ENCODE data around the gene UPF3B. TPM values are rescaled to one million over a fixed set of nuclear protein-coding genes. Genes with fewer than 3 reads are reported as not detected.
A peak's percentile ranks its signal among the peaks of the same experiment; 100 is the strongest.

The UPF3B gene
- total RNA-seq, 1 experiment from 2014 or later, result 17.2 TPM

DNA sequence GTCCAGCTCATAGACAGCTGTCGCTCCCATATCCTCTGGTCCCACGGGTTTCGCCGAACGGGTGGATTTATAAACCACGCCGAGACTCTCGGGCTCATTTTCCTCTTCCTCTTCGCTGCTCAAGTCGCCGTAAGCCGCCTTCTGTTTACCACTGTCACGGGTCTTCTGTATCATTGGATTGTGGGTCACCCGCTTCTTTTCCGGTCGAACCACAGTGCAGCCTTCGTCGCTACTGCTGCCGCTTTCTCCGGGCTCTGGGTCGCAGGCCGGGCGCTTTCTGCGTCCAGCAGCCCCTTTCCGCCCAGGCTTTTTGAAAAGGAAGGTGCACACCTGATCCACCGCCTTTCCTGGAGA lies 18.5 kb upstream of the UPF3B start:
- Mint-ChIP-seq H3K27me3 (ENCODE audit: unreplicated experiment) (no peaks in the 10 kb centered on the region), H3K4me1 (ENCODE audit: low read depth, unreplicated experiment) (peaks cover 8% of the 10 kb centered on the region), H3K36me3 (ENCODE audit: insufficient read depth, unreplicated experiment) (peaks cover 41% of the 10 kb centered on the region), H3K9me3 (ENCODE audit: low read depth, unreplicated experiment) (no peaks in the 10 kb centered on the region), H3K4me3 (ENCODE audit: low read depth, unreplicated experiment) (peak overlapping the region; percentile 93), H3K27ac (ENCODE audit: unreplicated experiment) (peak overlapping the region; percentile 89)
- TSS peak; percentile 93 for BruUV-seq (replicated peaks)
- intact Hi-C loops (cut with micrococcal nuclease; ENCODE audit: unreplicated experiment), result no loop called here
- TF ChIP-seq, protein P1, sequence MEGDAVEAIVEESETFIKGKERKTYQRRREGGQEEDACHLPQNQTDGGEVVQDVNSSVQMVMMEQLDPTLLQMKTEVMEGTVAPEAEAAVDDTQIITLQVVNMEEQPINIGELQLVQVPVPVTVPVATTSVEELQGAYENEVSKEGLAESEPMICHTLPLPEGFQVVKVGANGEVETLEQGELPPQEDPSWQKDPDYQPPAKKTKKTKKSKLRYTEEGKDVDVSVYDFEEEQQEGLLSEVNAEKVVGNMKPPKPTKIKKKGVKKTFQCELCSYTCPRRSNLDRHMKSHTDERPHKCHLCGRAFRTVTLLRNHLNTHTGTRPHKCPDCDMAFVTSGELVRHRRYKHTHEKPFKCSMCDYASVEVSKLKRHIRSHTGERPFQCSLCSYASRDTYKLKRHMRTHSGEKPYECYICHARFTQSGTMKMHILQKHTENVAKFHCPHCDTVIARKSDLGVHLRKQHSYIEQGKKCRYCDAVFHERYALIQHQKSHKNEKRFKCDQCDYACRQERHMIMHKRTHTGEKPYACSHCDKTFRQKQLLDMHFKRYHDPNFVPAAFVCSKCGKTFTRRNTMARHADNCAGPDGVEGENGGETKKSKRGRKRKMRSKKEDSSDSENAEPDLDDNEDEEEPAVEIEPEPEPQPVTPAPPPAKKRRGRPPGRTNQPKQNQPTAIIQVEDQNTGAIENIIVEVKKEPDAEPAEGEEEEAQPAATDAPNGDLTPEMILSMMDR (IDR thresholded peaks at IDR 0.05; ENCODE audit: unreplicated experiment), result no peak
- no peak for DNase-seq
- CTCF ChIA-PET, result interaction anchor here (1.3 to 1.4 kb wide), 2 partner anchors 18 to 80 kb away, joined by 3 to 5 read pairs; partner anchors contain the start of genes RPL39 and UPF3B

DNA sequence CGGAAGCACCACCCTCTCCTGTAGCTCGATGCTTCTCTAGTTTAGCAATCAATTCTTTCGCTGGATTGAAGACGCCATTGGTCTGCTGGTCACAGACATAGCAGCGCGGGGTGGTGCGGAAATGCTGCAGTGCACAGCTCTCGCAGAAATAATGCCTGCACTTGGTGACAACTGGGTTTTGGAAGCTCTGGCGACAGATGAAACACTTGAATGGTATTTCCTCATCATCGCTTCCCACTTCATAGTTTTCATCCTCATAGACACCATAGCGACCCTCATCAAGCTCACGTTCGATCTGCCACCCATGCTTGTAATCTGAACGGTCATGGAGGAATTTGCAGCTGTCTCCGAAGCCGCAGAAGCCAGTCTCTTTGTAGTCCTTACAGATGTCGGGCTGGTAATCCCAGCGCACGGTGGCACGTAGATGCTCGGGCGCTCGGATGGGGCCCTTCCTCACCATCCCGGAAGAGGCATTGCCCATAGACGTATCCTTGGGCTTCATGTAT lies 17.9 kb upstream of the UPF3B start:
- peaks cover 36% of the 10 kb centered on the region for H3K36me3 Mint-ChIP-seq (ENCODE audit: insufficient read depth, unreplicated experiment)
- no peak for DNase-seq
- TF ChIP-seq, protein P1 (IDR thresholded peaks at IDR 0.05; ENCODE audit: unreplicated experiment), result no peak
- H3K9me3 Mint-ChIP-seq (ENCODE audit: low read depth, unreplicated experiment), result no peaks in the 10 kb centered on the region
- H3K27ac Mint-ChIP-seq (ENCODE audit: unreplicated experiment), result peak overlapping the region; percentile 89
- peaks cover 8% of the 10 kb centered on the region for H3K4me1 Mint-ChIP-seq (ENCODE audit: low read depth, unreplicated experiment)
- peak overlapping the region; percentile 93 for H3K4me3 Mint-ChIP-seq (ENCODE audit: low read depth, unreplicated experiment)
- CTCF ChIA-PET, result interaction anchor here (1.3 to 1.4 kb wide), 2 partner anchors 18 to 79 kb away, joined by 3 to 5 read pairs; partner anchors contain the start of genes RPL39 and UPF3B
- no peaks in the 10 kb centered on the region for H3K27me3 Mint-ChIP-seq (ENCODE audit: unreplicated experiment)
- BruUV-seq (replicated peaks), result no TSS peak
- intact Hi-C loops (cut with micrococcal nuclease; ENCODE audit: unreplicated experiment), result no loop called here

DNA sequence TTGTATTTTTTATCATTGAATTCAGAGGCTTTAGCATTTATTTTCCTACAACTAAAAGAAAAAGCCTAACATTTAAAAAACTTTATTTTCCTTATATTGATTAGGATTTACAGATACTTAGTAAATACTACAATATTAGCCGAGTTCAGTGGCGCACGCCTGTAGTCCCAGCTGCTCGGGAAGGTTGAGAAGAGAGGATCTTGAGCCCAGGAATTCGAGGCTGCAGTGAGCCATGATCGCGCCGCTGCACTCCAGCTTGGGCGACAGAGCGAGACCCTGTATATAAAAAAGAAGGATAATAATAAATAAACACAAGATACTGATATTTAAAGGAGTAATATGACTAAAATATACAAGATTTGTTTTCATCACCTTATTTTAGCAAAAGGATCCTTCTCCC lies 681 bp upstream of the UPF3B start:
- Mint-ChIP-seq H3K36me3 (ENCODE audit: insufficient read depth, unreplicated experiment) (peaks cover 34% of the 10 kb centered on the region), H3K27ac (ENCODE audit: unreplicated experiment) (peak overlapping the region; percentile 91), H3K27me3 (ENCODE audit: unreplicated experiment) (no peaks in the 10 kb centered on the region), H3K4me1 (ENCODE audit: low read depth, unreplicated experiment) (peaks cover 9% of the 10 kb centered on the region), H3K9me3 (ENCODE audit: low read depth, unreplicated experiment) (no peaks in the 10 kb centered on the region), H3K4me3 (ENCODE audit: low read depth, unreplicated experiment) (peak overlapping the region; percentile 84)
- intact Hi-C loops (cut with micrococcal nuclease; ENCODE audit: unreplicated experiment), result no loop called here
- TF ChIP-seq, protein P1 (IDR thresholded peaks at IDR 0.05; ENCODE audit: unreplicated experiment), result no peak
- CTCF ChIA-PET, result interaction anchor here (0.8 to 1.4 kb wide), 4 partner anchors 17 to 244 kb away, joined by 3 to 6 read pairs (median 6); partner anchors contain the start of genes RNF113A and RPL39
- BruUV-seq (replicated peaks), result no TSS peak
- DNase-seq, result no peak

DNA sequence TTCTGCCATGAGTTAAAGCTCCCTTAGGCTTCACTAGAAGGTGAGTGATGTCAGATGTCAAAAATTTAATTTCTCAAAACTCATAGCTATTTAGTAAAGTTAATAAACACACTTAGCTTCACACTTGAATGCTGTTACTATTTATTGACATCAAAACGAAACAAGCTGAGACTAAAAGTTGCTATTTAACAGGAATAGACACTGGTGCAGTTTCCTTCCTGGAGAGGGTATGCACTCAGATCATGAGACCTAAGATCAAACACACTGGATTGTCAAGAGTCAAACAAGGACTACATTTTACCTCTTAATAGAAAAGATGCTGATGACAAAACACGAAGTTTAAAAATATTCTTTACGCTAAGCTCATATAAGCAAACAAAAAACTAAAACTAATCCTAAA lies 18.9 kb downstream of the UPF3B start:
- no peak overlapping the region for H3K27ac Mint-ChIP-seq (ENCODE audit: unreplicated experiment)
- H3K4me3 Mint-ChIP-seq (ENCODE audit: low read depth, unreplicated experiment), result no peak overlapping the region
- no peaks in the 10 kb centered on the region for H3K27me3 Mint-ChIP-seq (ENCODE audit: unreplicated experiment)
- no peaks in the 10 kb centered on the region for H3K4me1 Mint-ChIP-seq (ENCODE audit: low read depth, unreplicated experiment)
- no TSS peak for BruUV-seq (replicated peaks)
- TF ChIP-seq, protein P1 (IDR thresholded peaks at IDR 0.05; ENCODE audit: unreplicated experiment), result no peak
- CTCF ChIA-PET, result no interaction called here
- peaks cover 34% of the 10 kb centered on the region for H3K36me3 Mint-ChIP-seq (ENCODE audit: insufficient read depth, unreplicated experiment)
- no peak for DNase-seq
- peaks cover 3% of the 10 kb centered on the region for H3K9me3 Mint-ChIP-seq (ENCODE audit: low read depth, unreplicated experiment)
- intact Hi-C loops (cut with micrococcal nuclease; ENCODE audit: unreplicated experiment), result no loop called here

Data from Calu3 (cell line).